HEK293 (cell line): ENCODE data around the gene UBE2E1.

Experiments
- BCL11A ChIP-seq: fragments of 450-650 bp; formaldehyde crosslinking; IDR thresholded peaks from 2 replicates; pipeline ENCODE4 v1.5.1; 2016; ENCODE audit warnings: low read depth, missing biosample characterization, missing genetic modification characterization
- HOXA7 ChIP-seq: sonication (generic); formaldehyde crosslinking; IDR thresholded peaks from 2 replicates; pipeline ENCODE4 v1.8.1; 2022; ENCODE audit warnings: missing genetic modification reagents, borderline replicate concordance
- IKZF3 ChIP-seq: fragments of 450-650 bp; IDR thresholded peaks from 2 replicates; pipeline ENCODE4 v1.5.0; 2018; ENCODE audit warnings: missing biosample characterization, mild to moderate bottlenecking, missing genetic modification characterization, moderate library complexity
- KLF10 ChIP-seq: fragments of 450-650 bp; IDR thresholded peaks from 2 replicates; pipeline ENCODE4 v1.5.1; 2018; ENCODE audit warnings: missing biosample characterization, mild to moderate bottlenecking, missing genetic modification characterization
- KLF16 ChIP-seq: fragments of 450-650 bp; formaldehyde crosslinking; IDR thresholded peaks from 2 replicates; pipeline ENCODE4 v1.5.1; 2017; ENCODE audit warnings: missing biosample characterization, missing genetic modification characterization
- KLF9 ChIP-seq: fragments of 450-650 bp; formaldehyde crosslinking; IDR thresholded peaks from 2 replicates; pipeline ENCODE4 v1.5.1; 2016; ENCODE audit warnings: missing biosample characterization, missing genetic modification characterization, low read depth
- WT1 ChIP-seq: fragments of 450-650 bp; formaldehyde crosslinking; IDR thresholded peaks from 2 replicates; pipeline ENCODE4 v1.5.1; 2016; ENCODE audit warnings: missing biosample characterization, missing genetic modification characterization
- YY2 ChIP-seq: fragments of 450-650 bp; formaldehyde crosslinking; IDR thresholded peaks from 2 replicates; pipeline ENCODE4 v1.5.1; 2016; ENCODE audit warnings: missing biosample characterization, missing genetic modification characterization
- ZNF2 ChIP-seq: fragments of 450-650 bp; formaldehyde crosslinking; IDR thresholded peaks from 2 replicates; pipeline ENCODE4 v1.5.1; 2016; ENCODE audit warnings: missing biosample characterization, missing genetic modification characterization
- ZNF24 ChIP-seq: fragments of 450-650 bp; formaldehyde crosslinking; IDR thresholded peaks from 2 replicates; pipeline ENCODE4 v1.5.1; 2016; ENCODE audit warnings: missing biosample characterization, missing genetic modification characterization
- ZNF266 ChIP-seq: fragments of 450-650 bp; formaldehyde crosslinking; IDR thresholded peaks from 2 replicates; pipeline ENCODE4 v1.5.1; 2016; ENCODE audit warnings: missing biosample characterization, missing genetic modification characterization, low read depth
- ZNF302 ChIP-seq: fragments of 450-650 bp; formaldehyde crosslinking; IDR thresholded peaks from 2 replicates; pipeline ENCODE4 v1.5.1; 2016; ENCODE audit warnings: missing biosample characterization, missing genetic modification characterization, low read depth
- ZNF311 ChIP-seq: fragments of 450-650 bp; formaldehyde crosslinking; IDR thresholded peaks from 2 replicates; pipeline ENCODE4 v1.5.1; 2017; ENCODE audit warnings: missing biosample characterization, missing genetic modification characterization, borderline replicate concordance
- ZNF335 ChIP-seq: fragments of 450-650 bp; formaldehyde crosslinking; conservative IDR thresholded peaks from 2 replicates; pipeline ENCODE4 v1.5.1; 2016; ENCODE audit warnings: missing biosample characterization, missing genetic modification characterization
- ZNF341 ChIP-seq: fragments of 450-650 bp; formaldehyde crosslinking; IDR thresholded peaks from 2 replicates; pipeline ENCODE4; 2016; ENCODE audit warnings: low read depth, missing biosample characterization, missing genetic modification characterization
- ZNF391 ChIP-seq: fragments of 450-650 bp; formaldehyde crosslinking; IDR thresholded peaks from 2 replicates; pipeline ENCODE4 v1.5.1; 2016; ENCODE audit warnings: low read depth, missing biosample characterization, missing genetic modification characterization, borderline replicate concordance
- ZNF473 ChIP-seq: fragments of 450-650 bp; formaldehyde crosslinking; IDR thresholded peaks from 2 replicates; pipeline ENCODE4 v1.5.1; 2017; ENCODE audit warnings: missing biosample characterization, missing genetic modification characterization
- ZNF48 ChIP-seq: fragments of 450-650 bp; formaldehyde crosslinking; IDR thresholded peaks from 2 replicates; pipeline ENCODE4 v1.5.1; 2016; ENCODE audit warnings: missing biosample characterization, missing genetic modification characterization
- ZNF521 ChIP-seq: fragments of 450-650 bp; formaldehyde crosslinking; IDR thresholded peaks from 2 replicates; pipeline ENCODE4 v1.5.1; 2017; ENCODE audit warnings: missing biosample characterization, mild to moderate bottlenecking, missing genetic modification characterization
- ZNF544 ChIP-seq: fragments of 450-650 bp; formaldehyde crosslinking; IDR thresholded peaks from 2 replicates; pipeline ENCODE4 v1.5.0; 2017; ENCODE audit warnings: missing biosample characterization, missing genetic modification characterization
- ZNF561 ChIP-seq: fragments of 450-650 bp; IDR thresholded peaks from 2 replicates; pipeline ENCODE4 v1.5.1; 2018; ENCODE audit warnings: missing biosample characterization, missing genetic modification characterization, borderline replicate concordance
- ZNF626 ChIP-seq: fragments of 450-650 bp; sonication (Bioruptor Pico); formaldehyde crosslinking; IDR thresholded peaks from 2 replicates; pipeline ENCODE4 v1.5.1; 2018; ENCODE audit warnings: missing biosample characterization, missing genetic modification characterization, inconsistent platforms
- ZNF677 ChIP-seq: fragments of 450-650 bp; IDR thresholded peaks from 2 replicates; pipeline ENCODE4 v1.5.0; 2018; ENCODE audit warnings: missing biosample characterization, mild to moderate bottlenecking, missing genetic modification characterization, moderate library complexity
- ZNF768 ChIP-seq: fragments of 450-650 bp; formaldehyde crosslinking; IDR thresholded peaks from 2 replicates; pipeline ENCODE4 v1.5.1; 2018; ENCODE audit warnings: missing biosample characterization, mild to moderate bottlenecking, missing genetic modification characterization
- ZSCAN16 ChIP-seq: fragments of 450-650 bp; formaldehyde crosslinking; IDR thresholded peaks from 2 replicates; pipeline ENCODE4 v1.5.1; 2016; ENCODE audit warnings: missing biosample characterization, missing genetic modification characterization
- ZSCAN4 ChIP-seq: fragments of 450-650 bp; formaldehyde crosslinking; IDR thresholded peaks from 2 replicates; pipeline ENCODE4 v1.5.1; 2017; ENCODE audit warnings: missing biosample characterization, missing genetic modification characterization
- TF ChIP-seq, protein P1 (sequence below): fragments of 450-650 bp; formaldehyde crosslinking; conservative IDR thresholded peaks from 2 replicates; pipeline ENCODE4 v1.5.1; 2016; ENCODE audit warnings: low read depth, missing biosample characterization, missing genetic modification characterization
- TF ChIP-seq, protein P2 (sequence below): fragments of 450-650 bp; formaldehyde crosslinking; IDR thresholded peaks from 2 replicates; pipeline ENCODE4 v1.5.1; 2016; ENCODE audit warnings: missing biosample characterization, missing genetic modification characterization, low read depth
- TF ChIP-seq, protein P3 (sequence below): fragments of 450-650 bp; formaldehyde crosslinking; IDR thresholded peaks from 2 replicates; pipeline ENCODE4 v1.5.1; 2017; ENCODE audit warnings: missing biosample characterization, missing genetic modification characterization

Gene UBE2E1

GRCh38 chr3:23923786-23924185 is 118.0 kb downstream of the UBE2E1 start (continued):
- TF ChIP-seq, protein P1, sequence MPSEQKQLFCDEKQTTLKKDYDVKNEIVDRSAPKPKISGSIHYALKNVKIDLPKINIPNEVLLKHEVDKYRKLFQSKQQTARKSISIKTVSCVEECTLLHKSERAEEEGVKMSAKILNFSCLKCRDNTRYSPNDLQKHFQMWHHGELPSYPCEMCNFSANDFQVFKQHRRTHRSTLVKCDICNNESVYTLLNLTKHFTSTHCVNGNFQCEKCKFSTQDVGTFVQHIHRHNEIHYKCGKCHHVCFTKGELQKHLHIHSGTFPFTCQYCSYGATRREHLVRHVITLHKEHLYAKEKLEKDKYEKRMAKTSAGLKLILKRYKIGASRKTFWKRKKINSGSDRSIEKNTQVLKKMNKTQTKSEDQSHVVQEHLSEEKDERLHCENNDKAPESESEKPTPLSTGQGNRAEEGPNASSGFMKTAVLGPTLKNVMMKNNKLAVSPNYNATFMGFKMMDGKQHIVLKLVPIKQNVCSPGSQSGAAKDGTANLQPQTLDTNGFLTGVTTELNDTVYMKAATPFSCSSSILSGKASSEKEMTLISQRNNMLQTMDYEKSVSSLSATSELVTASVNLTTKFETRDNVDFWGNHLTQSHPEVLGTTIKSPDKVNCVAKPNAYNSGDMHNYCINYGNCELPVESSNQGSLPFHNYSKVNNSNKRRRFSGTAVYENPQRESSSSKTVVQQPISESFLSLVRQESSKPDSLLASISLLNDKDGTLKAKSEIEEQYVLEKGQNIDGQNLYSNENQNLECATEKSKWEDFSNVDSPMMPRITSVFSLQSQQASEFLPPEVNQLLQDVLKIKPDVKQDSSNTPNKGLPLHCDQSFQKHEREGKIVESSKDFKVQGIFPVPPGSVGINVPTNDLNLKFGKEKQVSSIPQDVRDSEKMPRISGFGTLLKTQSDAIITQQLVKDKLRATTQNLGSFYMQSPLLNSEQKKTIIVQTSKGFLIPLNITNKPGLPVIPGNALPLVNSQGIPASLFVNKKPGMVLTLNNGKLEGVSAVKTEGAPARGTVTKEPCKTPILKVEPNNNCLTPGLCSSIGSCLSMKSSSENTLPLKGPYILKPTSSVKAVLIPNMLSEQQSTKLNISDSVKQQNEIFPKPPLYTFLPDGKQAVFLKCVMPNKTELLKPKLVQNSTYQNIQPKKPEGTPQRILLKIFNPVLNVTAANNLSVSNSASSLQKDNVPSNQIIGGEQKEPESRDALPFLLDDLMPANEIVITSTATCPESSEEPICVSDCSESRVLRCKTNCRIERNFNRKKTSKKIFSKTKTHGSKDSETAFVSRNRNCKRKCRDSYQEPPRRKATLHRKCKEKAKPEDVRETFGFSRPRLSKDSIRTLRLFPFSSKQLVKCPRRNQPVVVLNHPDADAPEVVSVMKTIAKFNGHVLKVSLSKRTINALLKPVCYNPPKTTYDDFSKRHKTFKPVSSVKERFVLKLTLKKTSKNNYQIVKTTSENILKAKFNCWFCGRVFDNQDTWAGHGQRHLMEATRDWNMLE (tag by site-specific recombination): no peak
- TF ChIP-seq BCL11A (no peak), KLF16 (no peak), ZNF48 (no peak), IKZF3 (peak; percentile 30; the same call in 1 of the 2 replicates), ZNF24 (0 out of 2 replicates have a peak, but pooled peaks have one; percentile 19), ZNF311 (tag by site-specific recombination) (no peak), ZNF561 (tag by site-specific recombination) (no peak), ZNF677 (tag by site-specific recombination) (no peak), ZNF341 (tag by site-specific recombination) (no peak), KLF9 (tag by site-specific recombination) (no peak), WT1 (tag by site-specific recombination) (peak; percentile 52), ZNF473 (no peak), ZNF768 (tag by site-specific recombination) (no peak), ZNF2 (tag by site-specific recombination) (no peak), ZNF266 (tag by site-specific recombination) (no peak), ZNF391 (tag by site-specific recombination) (no peak), HOXA7 (no peak), ZNF521 (no peak), ZSCAN16 (tag by site-specific recombination) (no peak), ZNF626 (no peak), ZNF302 (tag by site-specific recombination) (no peak), ZSCAN4 (no peak), ZNF335 (tag by site-specific recombination) (0 out of 2 replicates have a peak, but pooled peaks have one; percentile 23), YY2 (tag by site-specific recombination) (no peak), ZNF544 (tag by site-specific recombination) (no peak), KLF10 (peak; percentile 58)
- TF ChIP-seq, protein P2, sequence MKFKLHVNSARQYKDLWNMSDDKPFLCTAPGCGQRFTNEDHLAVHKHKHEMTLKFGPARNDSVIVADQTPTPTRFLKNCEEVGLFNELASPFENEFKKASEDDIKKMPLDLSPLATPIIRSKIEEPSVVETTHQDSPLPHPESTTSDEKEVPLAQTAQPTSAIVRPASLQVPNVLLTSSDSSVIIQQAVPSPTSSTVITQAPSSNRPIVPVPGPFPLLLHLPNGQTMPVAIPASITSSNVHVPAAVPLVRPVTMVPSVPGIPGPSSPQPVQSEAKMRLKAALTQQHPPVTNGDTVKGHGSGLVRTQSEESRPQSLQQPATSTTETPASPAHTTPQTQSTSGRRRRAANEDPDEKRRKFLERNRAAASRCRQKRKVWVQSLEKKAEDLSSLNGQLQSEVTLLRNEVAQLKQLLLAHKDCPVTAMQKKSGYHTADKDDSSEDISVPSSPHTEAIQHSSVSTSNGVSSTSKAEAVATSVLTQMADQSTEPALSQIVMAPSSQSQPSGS: no peak
- TF ChIP-seq, protein P3, sequence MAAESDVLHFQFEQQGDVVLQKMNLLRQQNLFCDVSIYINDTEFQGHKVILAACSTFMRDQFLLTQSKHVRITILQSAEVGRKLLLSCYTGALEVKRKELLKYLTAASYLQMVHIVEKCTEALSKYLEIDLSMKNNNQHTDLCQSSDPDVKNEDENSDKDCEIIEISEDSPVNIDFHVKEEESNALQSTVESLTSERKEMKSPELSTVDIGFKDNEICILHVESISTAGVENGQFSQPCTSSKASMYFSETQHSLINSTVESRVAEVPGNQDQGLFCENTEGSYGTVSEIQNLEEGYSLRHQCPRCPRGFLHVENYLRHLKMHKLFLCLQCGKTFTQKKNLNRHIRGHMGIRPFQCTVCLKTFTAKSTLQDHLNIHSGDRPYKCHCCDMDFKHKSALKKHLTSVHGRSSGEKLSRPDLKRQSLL (tag by site-specific recombination): no peak
- TF ChIP-seq, all 188 proteins: peak for 21
